Hematopoietic multipotent progenitor cell treated with erythropoietin and hydrocortisone succinate and interleukin-3 and kit ligand, for 8 days (in vitro differentiated cells): Measurements from ENCODE around the gene LRRC72.
"Not testable (repeated sequence)": the region's sequence is repeated elsewhere in the genome, so short reads cannot be mapped to it uniquely, and the experiment has no call there.

Experiments
- DNase-seq: peaks from one replicate; pipeline ENCODE4 v3.0.0-alpha.2; 2015

Gene LRRC72

GRCh38 chr7:16585540-16585939 is 58.9 kb downstream of the LRRC72 start:
- no peak for DNase-seq

GRCh38 chr7:16586081-16586874 is 59.7 kb downstream of the LRRC72 start:
- no peak for DNase-seq

GRCh38 chr7:16587129-16587528 is 60.5 kb downstream of the LRRC72 start:
- no peak for DNase-seq

- no peak for DNase-seq
Observed at GRCh38 chr7:16587790-16588189, 61.2 kb downstream of the LRRC72 start.

GRCh38 chr7:16589881-16590280 is 63.3 kb downstream of the LRRC72 start:
- no peak for DNase-seq

GRCh38 chr7:16590424-16590823 is 63.8 kb downstream of the LRRC72 start:
- peak; percentile 48 for DNase-seq

GRCh38 chr7:16592395-16592794 is 65.8 kb downstream of the LRRC72 start:
- no peak for DNase-seq

- no peak for DNase-seq
Observed at GRCh38 chr7:16594061-16594460, 67.4 kb downstream of the LRRC72 start.

- DNase-seq: no peak
Observed at GRCh38 chr7:16594676-16595075, 68.1 kb downstream of the LRRC72 start.

GRCh38 chr7:16595596-16595995 is 69.0 kb downstream of the LRRC72 start:
- DNase-seq: not testable (repeated sequence)

GRCh38 chr7:16598015-16598414 is 71.4 kb downstream of the LRRC72 start:
- no peak for DNase-seq

- DNase-seq: no peak
Observed at GRCh38 chr7:16599860-16600259, 73.2 kb downstream of the LRRC72 start.

GRCh38 chr7:16603633-16604032 is 77.0 kb downstream of the LRRC72 start:
- no peak for DNase-seq

GRCh38 chr7:16604054-16604453 is 77.4 kb downstream of the LRRC72 start:
- DNase-seq: no peak

GRCh38 chr7:16606704-16607103 is 80.1 kb downstream of the LRRC72 start:
- DNase-seq: no peak

GRCh38 chr7:16609842-16610450 is 83.3 kb downstream of the LRRC72 start:
- peak; percentile 28 for DNase-seq

GRCh38 chr7:16611711-16612110 is 85.1 kb downstream of the LRRC72 start:
- no peak for DNase-seq

GRCh38 chr7:16615228-16615627 is 88.6 kb downstream of the LRRC72 start:
- no peak for DNase-seq

GRCh38 chr7:16616122-16616521 is 89.5 kb downstream of the LRRC72 start:
- DNase-seq: no peak

- DNase-seq: no peak
Observed at GRCh38 chr7:16616542-16616941, 89.9 kb downstream of the LRRC72 start.

GRCh38 chr7:16619979-16620408 is 93.4 kb downstream of the LRRC72 start:
- no peak for DNase-seq

- no peak for DNase-seq
Observed at GRCh38 chr7:16626388-16626787, 99.8 kb downstream of the LRRC72 start.

GRCh38 chr7:16627236-16627635 is 100.6 kb downstream of the LRRC72 start:
- no peak for DNase-seq

GRCh38 chr7:16630654-16631053 is 104.0 kb downstream of the LRRC72 start:
- DNase-seq: no peak
